Common myeloid progenitor, CD34-positive (primary cell): ENCODE results near the gene HIVEP1.

Source experiments
- CTCF ChIA-PET: fragments of 350-600 bp; sonication (Branson Sonifier 250); formaldehyde crosslinking; loops from one replicate; lab custom pipeline; 2021; ENCODE audit warnings: antibody characterized with exemption; lab: Charles Lee
- POLR2A ChIA-PET: fragments of 350-600 bp; sonication (Branson Sonifier 250); formaldehyde crosslinking; loops from one replicate; lab custom pipeline; 2021; ENCODE audit warnings: antibody characterized with exemption; lab: Charles Lee
- DNase-seq, 3 donors: peaks; one replicate each; pipeline versions ENCODE4 v3.0.0 to v3.0.0-alpha.2; 2013
- H3K27ac ChIP-seq, 2 experiments: 1 replicate in 1 of 2; 2 replicates in 1 of 2; pipeline ENCODE4 v1.7.0; 2013; ENCODE audit warnings: inconsistent platforms in 2 of 2, low read length in 2 of 2, mild to moderate bottlenecking in 2 of 2, low read depth in 1 of 2, moderate library complexity in 1 of 2; ENCODE audit not compliant: severe bottlenecking in 2 of 2, insufficient read depth in 1 of 2, poor library complexity in 1 of 2
- H3K27me3 ChIP-seq, 5 experiments: replicated peaks in 2 of 5; 1 replicate in 3 of 5; 2 replicates in 2 of 5; pipeline versions ENCODE4 v1.6.1 to v1.7.0; 2013; ENCODE audit warnings: low read length in 4 of 5, mild to moderate bottlenecking in 2 of 5, moderate library complexity in 2 of 5, inconsistent platforms in 1 of 5; ENCODE audit not compliant: insufficient read depth in 5 of 5, control insufficient read depth in 4 of 5
- H3K36me3 ChIP-seq, 4 experiments: 1 replicate in 2 of 4; 2 replicates in 2 of 4; pipeline versions ENCODE4 v1.6.1 to v1.7.0; 2013; ENCODE audit warnings: low read length in 3 of 4, control low read depth in 1 of 4, mild to moderate bottlenecking in 1 of 4; ENCODE audit not compliant: control insufficient read depth in 4 of 4, insufficient read depth in 4 of 4
- H3K4me1 ChIP-seq, 4 experiments: 1 replicate in 3 of 4; 2 replicates in 1 of 4; pipeline versions ENCODE4 v1.6.1 to v1.7.1; 2013; ENCODE audit warnings: low read length in 3 of 4, mild to moderate bottlenecking in 3 of 4, control low read depth in 1 of 4, inconsistent platforms in 1 of 4, moderate library complexity in 1 of 4; ENCODE audit not compliant: control insufficient read depth in 4 of 4, insufficient read depth in 4 of 4; ENCODE audit errors: control extremely low read depth in 1 of 4
- H3K4me3 ChIP-seq, 7 experiments: 1 replicate in 4 of 7; 2 replicates in 3 of 7; pipeline versions ENCODE4 v1.5.1 to v1.7.0; 2013; ENCODE audit warnings: mild to moderate bottlenecking in 7 of 7, low read length in 6 of 7, moderate library complexity in 6 of 7, inconsistent platforms in 2 of 7, low read depth in 2 of 7, control low read depth in 1 of 7; ENCODE audit not compliant: insufficient read depth in 4 of 7, control insufficient read depth in 1 of 7; ENCODE audit errors: extremely low read depth in 1 of 7
- H3K9me3 ChIP-seq, 5 experiments: 1 replicate in 4 of 5; 2 replicates in 1 of 5; pipeline versions ENCODE4 v1.6.1 to v1.7.1; 2013; ENCODE audit warnings: low read length in 4 of 5, mild to moderate bottlenecking in 2 of 5, inconsistent platforms in 1 of 5, low read depth in 1 of 5, moderate library complexity in 1 of 5; ENCODE audit not compliant: control insufficient read depth in 4 of 5, insufficient read depth in 2 of 5; ENCODE audit errors: control extremely low read depth in 1 of 5
- WGBS: methylation state at CpG from one replicate; pipeline ENCODE4 v1.1.5; 2013; ENCODE audit not compliant: insufficient coverage; 5-methylcytosine and 5-hydroxymethylcytosine counted together

HIVEP1 gene

GRCh38 chr6:12111363-12111670 is 99.2 kb downstream of the HIVEP1 start:
- DNase-seq = no peak
- peaks cover 0 to 8% (median 3%) of the 10 kb centered on the region in 4 experiments for H3K36me3 ChIP-seq
- H3K9me3 ChIP-seq = peaks cover 0 to 7% (median 1%) of the 10 kb centered on the region in 5 experiments
- H3K4me1 ChIP-seq = peaks cover 4 to 15% (median 8%) of the 10 kb centered on the region in 4 experiments
- POLR2A ChIA-PET = no interaction called here
- H3K27ac ChIP-seq = no peak overlapping the region
- CTCF ChIA-PET = no interaction called here
- no peak overlapping the region for H3K4me3 ChIP-seq
- WGBS = 95% methylated on average over 2 of the region's 2 CpGs
- no peaks in the 10 kb centered on the region for H3K27me3 ChIP-seq

GRCh38 chr6:12112540-12113189 is 100.6 kb downstream of the HIVEP1 start:
- Histone ChIP-seq H3K27me3 (no peaks in the 10 kb centered on the region), H3K9me3 (peaks cover 0 to 17% (median 5%) of the 10 kb centered on the region in 5 experiments), H3K27ac (no peak overlapping the region), H3K4me1 (peaks cover 4 to 15% (median 8%) of the 10 kb centered on the region in 4 experiments), H3K4me3 (no peak overlapping the region), H3K36me3 (peaks cover 0 to 9% (median 4%) of the 10 kb centered on the region in 4 experiments)
- no peak for DNase-seq
- POLR2A ChIA-PET = no interaction called here
- CTCF ChIA-PET = interaction anchor here (0.5 kb wide), 1 partner anchor 207 kb away, joined by 3 read pairs; no protein-coding TSS in a partner anchor
- WGBS = 98% methylated on average over 4 of the region's 9 CpGs

DNA sequence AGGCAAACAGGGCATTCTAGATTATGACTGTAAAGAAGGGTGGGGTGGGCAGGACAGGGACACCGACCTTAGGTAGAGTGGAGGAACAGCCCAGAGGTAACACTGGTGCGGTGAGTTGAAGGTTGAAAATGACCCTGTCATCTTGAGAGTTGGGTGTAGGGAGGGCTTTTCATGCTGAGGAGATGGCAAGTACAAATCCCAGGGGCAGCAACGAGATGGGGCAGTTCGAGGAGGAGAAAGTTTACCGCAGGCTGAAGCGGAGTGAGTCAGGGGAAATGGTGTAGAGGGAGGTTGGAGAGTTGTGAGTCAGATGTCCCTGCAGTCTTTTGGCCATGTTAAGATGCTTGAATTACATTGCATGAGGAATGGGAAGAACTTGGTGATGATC is 101.1 kb downstream of the HIVEP1 start:
- peaks cover 0 to 18% (median 5%) of the 10 kb centered on the region in 5 experiments for H3K9me3 ChIP-seq
- WGBS = 99% methylated on average over 6 of the region's 6 CpGs
- H3K4me3 ChIP-seq = no peak overlapping the region
- no peak for DNase-seq
- POLR2A ChIA-PET = no interaction called here
- H3K27me3 ChIP-seq = no peaks in the 10 kb centered on the region
- CTCF ChIA-PET = interaction anchor here (0.5 kb wide), 1 partner anchor 207 kb away, joined by 3 read pairs; no protein-coding TSS in a partner anchor
- H3K27ac ChIP-seq = no peak overlapping the region
- peaks cover 4 to 15% (median 8%) of the 10 kb centered on the region in 4 experiments for H3K4me1 ChIP-seq
- H3K36me3 ChIP-seq = peaks cover 0 to 9% (median 4%) of the 10 kb centered on the region in 4 experiments

GRCh38 chr6:12114055-12114503 is 102.0 kb downstream of the HIVEP1 start:
- Histone ChIP-seq H3K9me3 (peaks cover 0 to 21% (median 5%) of the 10 kb centered on the region in 5 experiments), H3K36me3 (peaks cover 0 to 9% (median 4%) of the 10 kb centered on the region in 4 experiments), H3K27me3 (no peaks in the 10 kb centered on the region), H3K27ac (no peak overlapping the region), H3K4me3 (no peak overlapping the region), H3K4me1 (peaks cover 4 to 15% (median 8%) of the 10 kb centered on the region in 4 experiments)
- ChIA-PET POLR2A (no interaction called here), CTCF (no interaction called here)
- no peak for DNase-seq
- no CpG with 5 or more reads among the region's 6 CpGs for WGBS

DNA sequence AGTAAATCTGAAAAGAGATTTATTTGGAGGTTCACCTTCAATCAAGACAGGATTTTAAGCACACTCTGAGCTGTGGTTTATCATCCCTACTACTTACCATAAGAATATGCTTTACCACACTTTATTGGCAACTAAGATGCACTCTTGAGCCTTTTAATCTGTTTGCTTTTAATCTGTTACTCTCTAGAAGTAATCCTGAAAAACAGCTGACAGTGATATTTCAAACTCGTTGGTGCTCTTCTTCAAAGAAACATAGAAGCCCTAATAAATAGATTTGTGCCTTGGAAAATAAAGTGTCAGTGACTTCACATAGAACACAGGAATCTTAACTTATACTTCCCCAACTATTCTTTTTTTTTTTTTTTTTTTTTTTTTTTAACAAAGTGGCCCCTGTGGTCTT is 102.9 kb downstream of the HIVEP1 start:
- Histone ChIP-seq H3K4me3 (no peak overlapping the region), H3K4me1 (peaks cover 4 to 12% (median 6%) of the 10 kb centered on the region in 4 experiments), H3K27ac (no peak overlapping the region), H3K36me3 (peaks cover 2 to 10% (median 7%) of the 10 kb centered on the region in 4 experiments), H3K9me3 (peaks cover 0 to 21% (median 5%) of the 10 kb centered on the region in 5 experiments), H3K27me3 (no peaks in the 10 kb centered on the region)
- POLR2A ChIA-PET = no interaction called here
- CTCF ChIA-PET = no interaction called here
- no CpG with 5 or more reads among the region's 1 CpG for WGBS
- DNase-seq = no peak

DNA sequence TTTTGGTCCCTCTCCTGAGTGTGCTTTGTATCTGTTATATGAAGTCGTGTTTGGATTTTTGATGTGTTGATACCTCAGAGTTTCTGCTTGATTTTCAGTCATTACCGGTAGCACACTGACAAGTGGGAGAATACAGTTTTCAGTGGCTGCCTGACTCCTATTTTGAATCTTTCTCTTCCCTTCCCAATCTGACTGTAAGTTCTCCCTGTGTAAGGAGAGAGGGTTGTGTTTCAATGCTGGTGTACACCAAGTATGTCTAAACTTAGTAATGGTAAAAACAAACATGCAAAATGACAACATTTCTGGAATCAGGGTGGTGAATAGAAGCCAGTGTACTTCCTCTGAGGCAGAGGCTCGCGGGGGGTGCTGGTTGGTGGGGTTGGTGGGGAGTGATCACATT is 103.4 kb downstream of the HIVEP1 start:
- WGBS = 94% methylated on average over 2 of the region's 4 CpGs
- Histone ChIP-seq H3K4me1 (peaks cover 1 to 7% (median 4%) of the 10 kb centered on the region in 4 experiments), H3K4me3 (no peak overlapping the region), H3K27me3 (no peaks in the 10 kb centered on the region), H3K36me3 (peaks cover 6 to 15% (median 11%) of the 10 kb centered on the region in 4 experiments), H3K27ac (no peak overlapping the region), H3K9me3 (peaks cover 0 to 21% (median 5%) of the 10 kb centered on the region in 5 experiments)
- POLR2A ChIA-PET = no interaction called here
- CTCF ChIA-PET = no interaction called here
- DNase-seq = no peak

DNA sequence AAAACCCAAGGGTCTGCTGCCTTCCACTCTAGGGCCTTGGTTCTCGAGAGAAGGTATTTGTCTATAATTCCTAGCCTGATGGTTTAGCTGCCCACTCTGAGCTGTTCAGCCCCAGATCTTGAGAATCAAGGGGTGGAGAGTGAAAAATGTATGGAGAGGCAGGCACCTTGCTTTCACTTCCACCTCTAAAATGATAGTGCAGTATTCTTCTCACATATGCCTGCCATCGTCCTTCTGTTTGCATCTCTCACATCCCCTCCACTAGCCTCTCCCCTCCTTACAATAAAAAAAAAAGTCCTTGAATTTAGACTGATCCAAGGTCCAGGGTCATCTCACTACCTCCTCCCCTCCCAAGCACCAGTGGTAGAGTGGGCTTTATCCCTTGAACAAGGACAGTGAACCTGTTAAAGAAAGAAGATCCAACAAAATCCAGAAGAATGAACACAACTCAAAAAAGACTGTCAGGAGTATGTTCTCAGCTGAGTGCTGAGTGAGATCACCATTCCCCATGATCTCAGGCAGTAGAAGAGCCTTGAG is 104.2 kb downstream of the HIVEP1 start:
- Histone ChIP-seq H3K4me3 (no peak overlapping the region), H3K36me3 (peaks cover 10 to 23% (median 19%) of the 10 kb centered on the region in 4 experiments), H3K9me3 (peaks cover 0 to 21% (median 5%) of the 10 kb centered on the region in 5 experiments), H3K27me3 (no peaks in the 10 kb centered on the region), H3K27ac (no peak overlapping the region), H3K4me1 (peaks cover 0 to 2% (median 0%) of the 10 kb centered on the region in 4 experiments)
- 100% methylated on average over 1 of the region's 2 CpGs for WGBS
- ChIA-PET POLR2A (no interaction called here), CTCF (no interaction called here)
- DNase-seq = no peak
